NT2/D1 (cell line): ENCODE measurements around the gene KIF26A.

Source experiments
- SUZ12 ChIP-seq: IDR thresholded peaks from 2 replicates; pipeline ENCODE4 v1.6.1; 2011; ENCODE audit not compliant: insufficient read length, insufficient read depth; ENCODE audit errors: extremely low read depth
- YY1 ChIP-seq: IDR thresholded peaks from 2 replicates; pipeline ENCODE4 v1.6.1; 2011; ENCODE audit not compliant: insufficient read length, insufficient read depth
- ZNF274 ChIP-seq: IDR thresholded peaks from 2 replicates; pipeline ENCODE4 v1.6.1; 2011; ENCODE audit warnings: mild to moderate bottlenecking, low read depth, low read length

DNA sequence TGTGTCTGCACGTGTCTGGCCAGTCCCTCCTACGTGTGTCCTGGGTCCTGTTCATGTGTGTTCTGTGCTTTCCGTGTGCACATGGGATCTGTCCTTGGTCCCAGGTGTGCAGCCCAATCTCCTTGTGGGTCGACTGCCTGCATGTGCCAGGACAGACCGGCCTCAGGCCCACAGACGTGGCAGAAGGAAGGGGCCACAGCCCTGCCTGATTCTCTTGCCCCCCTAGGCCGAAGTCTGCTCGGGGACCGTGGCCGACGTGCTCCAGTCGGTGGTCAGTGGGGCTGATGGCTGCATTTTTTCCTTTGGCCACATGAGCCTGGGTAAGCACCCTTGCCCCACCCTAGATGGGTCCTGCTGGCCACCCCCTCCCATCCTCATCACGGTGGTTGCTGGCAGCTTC is 34.0 kb downstream of the KIF26A start:
- TF ChIP-seq YY1 (no peak), SUZ12 (no peak), ZNF274 (no peak)
